NCI-H524 treated with DMSO at 0.1 percent for 48 hours (cell line): ENCODE results near the gene CNPY4.

Experiments used
- DNase-seq: peaks from one replicate; lab custom pipeline; 2025; lab: John Stamatoyannopoulos, UW

The CNPY4 gene

GRCh38 chr7:100167912-100168323, 48.5 kb downstream of the CNPY4 start:
- no peak for DNase-seq

GRCh38 chr7:100169147-100169850, 49.9 kb downstream of the CNPY4 start:
- no peak for DNase-seq

- DNase-seq: no peak
Measured at GRCh38 chr7:100170101-100170897, 50.9 kb downstream of the CNPY4 start.

- no peak for DNase-seq
Measured at GRCh38 chr7:100171087-100171681, 51.8 kb downstream of the CNPY4 start.

- DNase-seq: no peak
Measured at GRCh38 chr7:100171840-100172239, 52.4 kb downstream of the CNPY4 start.

- no peak for DNase-seq
Measured at GRCh38 chr7:100173806-100174495, 54.5 kb downstream of the CNPY4 start.

- DNase-seq: no peak
Measured at GRCh38 chr7:100174582-100174981, 55.1 kb downstream of the CNPY4 start.
